ENCODE results near the gene ADAMTSL4.

DNA sequence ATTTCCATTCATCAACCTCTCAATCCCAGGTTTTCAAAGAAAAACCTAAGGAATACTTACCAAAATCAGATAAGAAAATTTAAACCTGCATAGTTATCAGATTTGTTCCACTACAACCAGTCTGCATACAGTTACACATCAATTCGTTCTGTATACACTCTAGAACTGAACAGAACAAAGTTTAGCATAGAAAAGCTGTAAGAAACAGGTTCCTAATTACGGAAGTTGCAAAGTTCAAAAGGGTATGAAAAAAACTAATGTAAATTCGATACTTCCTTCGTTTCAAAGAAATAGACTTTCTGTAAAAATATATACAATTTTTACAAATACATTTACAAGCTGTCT, 27.1 kb downstream of the ADAMTSL4 start:
- TF ChIP-seq, protein P1, sequence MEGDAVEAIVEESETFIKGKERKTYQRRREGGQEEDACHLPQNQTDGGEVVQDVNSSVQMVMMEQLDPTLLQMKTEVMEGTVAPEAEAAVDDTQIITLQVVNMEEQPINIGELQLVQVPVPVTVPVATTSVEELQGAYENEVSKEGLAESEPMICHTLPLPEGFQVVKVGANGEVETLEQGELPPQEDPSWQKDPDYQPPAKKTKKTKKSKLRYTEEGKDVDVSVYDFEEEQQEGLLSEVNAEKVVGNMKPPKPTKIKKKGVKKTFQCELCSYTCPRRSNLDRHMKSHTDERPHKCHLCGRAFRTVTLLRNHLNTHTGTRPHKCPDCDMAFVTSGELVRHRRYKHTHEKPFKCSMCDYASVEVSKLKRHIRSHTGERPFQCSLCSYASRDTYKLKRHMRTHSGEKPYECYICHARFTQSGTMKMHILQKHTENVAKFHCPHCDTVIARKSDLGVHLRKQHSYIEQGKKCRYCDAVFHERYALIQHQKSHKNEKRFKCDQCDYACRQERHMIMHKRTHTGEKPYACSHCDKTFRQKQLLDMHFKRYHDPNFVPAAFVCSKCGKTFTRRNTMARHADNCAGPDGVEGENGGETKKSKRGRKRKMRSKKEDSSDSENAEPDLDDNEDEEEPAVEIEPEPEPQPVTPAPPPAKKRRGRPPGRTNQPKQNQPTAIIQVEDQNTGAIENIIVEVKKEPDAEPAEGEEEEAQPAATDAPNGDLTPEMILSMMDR (conservative IDR thresholded peaks at IDR 0.05; ENCODE audit: low read depth, low read length): no peak
- TF ChIP-seq EZH2 (IDR thresholded peaks at IDR 0.05; ENCODE audit: low read length, unreplicated experiment) (no peak), EZH2phosphoT487 (IDR thresholded peaks at IDR 0.05; ENCODE audit: borderline replicate concordance, low read length) (no peak)

Data from PC-3 (cell line).